ENCODE data around the gene SOX9. TPM values are rescaled to one million over a fixed set of nuclear protein-coding genes. Genes with fewer than 3 reads are reported as not detected.

SOX9 gene
- total RNA-seq, 1 experiment from 2014 or later = 1.3 TPM

GRCh38 chr17:72135546-72136325, 14.9 kb downstream of the SOX9 start:
- no peak overlapping the region for H4K5ac ChIP-seq (ENCODE audit: insufficient read length, low read depth, low read length)
- Mint-ChIP-seq H3K4me3 (no peak overlapping the region), H3K9me3 (no peaks in the 10 kb centered on the region), H3K27ac (no peak overlapping the region), H3K27me3 (ENCODE audit: low read depth) (peaks cover 10% of the 10 kb centered on the region), H3K4me1 (peaks cover 28 to 30% of the 10 kb centered on the region in 2 experiments), H3K36me3 (ENCODE audit: insufficient read depth in 1 of 3, low read depth in 3 of 3) (no peaks in the 10 kb centered on the region)
- 0 out of 2 replicates have a peak, but pooled peaks cover 3% of the 10 kb centered on the region for H3K4me1 ChIP-seq (ENCODE audit: insufficient read depth, low read length)
- no peaks in the 10 kb centered on the region for H4K20me1 ChIP-seq (ENCODE audit: control insufficient read depth, insufficient read depth, insufficient read length)
- no peak overlapping the region for H3K4ac ChIP-seq (ENCODE audit: low read depth, low read length)
- no peaks in the 10 kb centered on the region for H3K27me3 ChIP-seq (ENCODE audit: insufficient read depth, low read length)
- no peak overlapping the region for H3K23ac ChIP-seq (ENCODE audit: insufficient read length, low read depth, low read length)
- no peak overlapping the region for H2BK20ac ChIP-seq (ENCODE audit: low read depth, low read length, poor library complexity, severe bottlenecking)
- H4K91ac ChIP-seq (ENCODE audit: insufficient read length, low read depth, low read length) = no peak overlapping the region
- no peak for DNase-seq
- no peak overlapping the region for H2BK5ac ChIP-seq (ENCODE audit: insufficient read length, low read length)
- no peak overlapping the region for H3K56ac ChIP-seq (ENCODE audit: insufficient read length, low read depth, low read length)
- H3K9ac ChIP-seq (ENCODE audit: extremely low read depth, insufficient read length, low read length) = no peak overlapping the region
- no peak overlapping the region for H3K14ac ChIP-seq (ENCODE audit: insufficient read depth, low read length)
- H3K9me3 ChIP-seq (ENCODE audit: control insufficient read depth, low read depth, low read length) = no peaks in the 10 kb centered on the region
- no peaks in the 10 kb centered on the region for H3K23me2 ChIP-seq (ENCODE audit: insufficient read length, low read depth, low read length, poor library complexity, severe bottlenecking)
- H2AK5ac ChIP-seq (ENCODE audit: insufficient read length, low read length) = no peak overlapping the region
- no peak overlapping the region for H3K27ac ChIP-seq (ENCODE audit: insufficient read length, low read depth, low read length)
- no peak overlapping the region for H2BK12ac ChIP-seq (ENCODE audit: insufficient read length, low read depth, low read length)
- H2AFZ ChIP-seq (ENCODE audit: low read length) = no peak overlapping the region
- H2BK120ac ChIP-seq (ENCODE audit: low read depth, low read length, poor library complexity, severe bottlenecking) = no peak overlapping the region
- H3K79me1 ChIP-seq (ENCODE audit: insufficient read depth, low read depth, low read length, poor library complexity, severe bottlenecking) = no peaks in the 10 kb centered on the region
- no peak overlapping the region for H3T11ph ChIP-seq (ENCODE audit: low read length)
- H3K4me2 ChIP-seq (ENCODE audit: insufficient read depth, insufficient read length, low read length) = no peak overlapping the region
- no peak overlapping the region for H4K8ac ChIP-seq (replicated peaks; ENCODE audit: insufficient read length, low read depth, low read length)
- H2BK15ac ChIP-seq (ENCODE audit: low read depth, low read length) = no peak overlapping the region
- H3K18ac ChIP-seq (ENCODE audit: insufficient read length, low read depth, low read length) = no peak overlapping the region
- WGBS (ENCODE audit: extremely low coverage, insufficient read length, low lambda C conversion rate) = no CpG with 5 or more reads among the region's 5 CpGs
- TF ChIP-seq, protein P1, sequence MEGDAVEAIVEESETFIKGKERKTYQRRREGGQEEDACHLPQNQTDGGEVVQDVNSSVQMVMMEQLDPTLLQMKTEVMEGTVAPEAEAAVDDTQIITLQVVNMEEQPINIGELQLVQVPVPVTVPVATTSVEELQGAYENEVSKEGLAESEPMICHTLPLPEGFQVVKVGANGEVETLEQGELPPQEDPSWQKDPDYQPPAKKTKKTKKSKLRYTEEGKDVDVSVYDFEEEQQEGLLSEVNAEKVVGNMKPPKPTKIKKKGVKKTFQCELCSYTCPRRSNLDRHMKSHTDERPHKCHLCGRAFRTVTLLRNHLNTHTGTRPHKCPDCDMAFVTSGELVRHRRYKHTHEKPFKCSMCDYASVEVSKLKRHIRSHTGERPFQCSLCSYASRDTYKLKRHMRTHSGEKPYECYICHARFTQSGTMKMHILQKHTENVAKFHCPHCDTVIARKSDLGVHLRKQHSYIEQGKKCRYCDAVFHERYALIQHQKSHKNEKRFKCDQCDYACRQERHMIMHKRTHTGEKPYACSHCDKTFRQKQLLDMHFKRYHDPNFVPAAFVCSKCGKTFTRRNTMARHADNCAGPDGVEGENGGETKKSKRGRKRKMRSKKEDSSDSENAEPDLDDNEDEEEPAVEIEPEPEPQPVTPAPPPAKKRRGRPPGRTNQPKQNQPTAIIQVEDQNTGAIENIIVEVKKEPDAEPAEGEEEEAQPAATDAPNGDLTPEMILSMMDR (conservative IDR thresholded peaks at IDR 0.05) = no peak
- no peaks in the 10 kb centered on the region for H3K79me2 ChIP-seq (ENCODE audit: insufficient read depth, low read length)
